NOMO-1 treated with dmso at 0.1 percent for 144 hours (cell line): ENCODE results near the gene PROX1.
"Not testable (repeated sequence)": the region's sequence is repeated elsewhere in the genome, so short reads cannot be mapped to it uniquely, and the experiment has no call there.

Source experiments
- DNase-seq: peaks from one replicate; lab custom pipeline; 2025; ENCODE audit not compliant: unreplicated experiment; lab: John Stamatoyannopoulos, UW

The PROX1 gene

DNA sequence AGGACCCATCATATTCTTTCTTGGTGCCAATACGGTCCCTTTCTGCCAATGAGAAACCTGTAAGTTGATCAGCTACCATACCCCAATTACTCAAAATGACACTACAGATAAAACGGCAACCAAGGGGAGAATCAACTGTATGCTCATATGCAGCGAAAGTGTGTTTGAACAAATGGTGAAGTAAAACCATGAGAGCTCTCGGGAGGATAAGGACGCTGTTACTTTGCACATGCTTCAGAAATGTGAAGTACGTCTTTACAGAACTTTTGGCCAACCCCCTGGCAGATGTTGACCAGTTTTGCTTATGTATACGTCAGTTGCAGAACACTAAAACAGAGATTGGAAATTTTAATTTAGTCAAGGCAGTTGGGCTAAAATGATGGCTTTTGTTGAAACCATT is 79.6 kb downstream of the PROX1 start:
- DNase-seq: no peak

DNA sequence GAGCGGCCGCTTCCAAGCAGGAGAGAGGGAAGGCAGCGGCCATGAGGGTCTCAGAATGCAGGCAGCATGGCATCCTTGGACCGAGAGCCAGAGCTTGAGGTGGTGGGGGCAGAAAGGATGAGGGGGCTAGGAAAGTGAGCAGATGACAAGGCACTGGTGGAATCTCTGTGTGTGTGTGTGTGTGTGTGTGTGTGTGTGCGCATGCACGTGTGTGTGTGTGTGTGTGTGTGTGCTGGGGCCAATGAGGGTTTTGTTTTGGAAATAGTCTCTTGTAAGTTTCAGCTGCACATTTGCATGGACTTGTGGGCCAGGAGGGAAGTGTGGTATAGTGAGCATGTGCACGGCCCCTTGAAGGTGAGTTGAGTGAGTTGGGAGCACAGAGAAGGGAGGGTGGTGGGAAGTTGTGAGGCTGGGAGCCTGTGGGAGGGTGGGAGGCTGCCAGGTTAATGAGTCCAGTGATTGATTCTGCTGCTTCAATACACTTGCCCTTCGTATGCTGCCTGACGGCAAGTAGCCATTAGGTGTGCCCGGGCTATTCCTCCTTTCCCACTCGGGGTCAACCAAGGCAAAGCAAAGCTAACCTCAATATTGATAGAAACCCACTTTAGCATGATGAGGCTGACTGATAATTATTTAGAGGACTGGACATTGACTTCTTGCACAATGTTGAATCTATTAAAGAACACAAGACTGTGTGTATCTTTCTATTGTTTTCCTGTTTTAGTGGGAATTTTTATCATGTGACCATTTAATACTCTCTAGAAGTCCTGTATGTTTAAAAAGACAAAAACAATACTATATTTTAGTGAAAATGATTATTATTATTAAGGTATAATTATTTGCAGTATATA is 80.3 kb downstream of the PROX1 start:
- DNase-seq: no peak

DNA sequence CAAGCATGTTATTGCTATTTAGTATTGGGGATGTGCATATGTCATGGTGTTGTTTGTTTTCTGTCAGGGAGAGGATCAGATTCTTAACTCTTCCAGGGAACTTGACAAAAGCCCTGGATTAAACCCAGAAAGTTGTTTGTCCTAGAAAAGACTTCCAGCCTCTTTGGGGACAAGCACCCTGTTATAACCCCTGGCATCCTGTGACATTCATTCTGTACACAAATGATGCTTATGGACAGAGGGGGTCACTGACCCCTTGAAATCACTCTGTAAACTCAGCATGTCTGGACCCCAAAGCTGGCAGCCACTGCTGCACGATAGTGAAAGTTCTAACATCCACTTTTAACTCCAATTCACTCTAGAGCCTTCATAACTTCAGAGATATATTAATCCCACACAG is 81.2 kb downstream of the PROX1 start:
- no peak for DNase-seq

DNA sequence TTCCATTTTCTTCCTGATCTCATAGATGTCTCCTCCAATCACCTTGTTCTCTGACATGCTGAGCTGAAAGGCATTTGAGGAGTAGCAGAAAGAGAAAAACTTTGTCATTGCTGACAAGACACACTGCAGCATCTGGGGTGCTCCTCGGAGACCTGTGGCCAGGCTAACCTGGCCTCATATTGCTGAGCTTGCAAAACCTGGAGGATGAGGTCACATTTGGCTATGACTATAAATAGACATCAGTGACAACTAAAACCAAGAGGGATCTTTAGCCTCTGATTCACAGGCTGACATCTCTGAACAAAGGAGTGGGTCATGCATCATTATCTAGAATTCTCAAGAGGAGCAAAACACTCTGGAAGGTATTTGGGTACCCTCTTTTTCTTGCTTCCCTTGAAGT is 83.7 kb downstream of the PROX1 start:
- no peak for DNase-seq

DNA sequence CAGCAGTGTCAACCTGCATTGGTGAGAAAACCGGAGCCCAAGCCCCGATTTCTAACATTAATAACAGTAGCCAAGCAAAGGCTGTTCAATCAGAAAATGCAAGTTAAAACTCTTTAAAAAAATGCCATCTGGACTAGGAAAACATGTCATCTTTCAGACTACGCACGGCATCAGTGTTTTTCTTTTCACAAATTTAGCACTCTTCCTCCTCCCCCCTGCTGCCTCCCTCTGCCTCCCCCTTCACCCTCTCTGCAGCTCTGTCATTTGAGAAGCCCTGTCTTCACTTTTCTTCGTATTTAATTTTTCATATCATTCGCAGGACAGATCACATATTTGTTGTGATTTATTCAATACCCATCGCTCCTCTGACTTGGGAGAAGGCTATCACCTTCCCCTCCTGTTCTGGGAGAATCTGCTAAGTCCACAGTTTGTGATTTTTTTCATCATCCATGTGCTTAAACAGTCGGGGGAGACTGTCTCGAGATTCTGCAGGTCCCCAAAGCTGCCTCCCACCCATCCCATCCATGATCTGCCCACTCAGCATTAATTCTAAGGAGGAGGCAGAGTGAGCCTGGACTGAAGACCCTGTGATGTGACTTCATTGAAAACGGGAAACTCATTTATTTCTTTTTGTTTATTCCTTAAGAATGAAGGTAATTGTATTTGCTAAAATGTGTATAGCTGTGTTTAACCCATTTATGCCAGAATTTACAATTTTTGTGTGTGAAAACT is 84.8 kb downstream of the PROX1 start:
- DNase-seq: no peak

DNA sequence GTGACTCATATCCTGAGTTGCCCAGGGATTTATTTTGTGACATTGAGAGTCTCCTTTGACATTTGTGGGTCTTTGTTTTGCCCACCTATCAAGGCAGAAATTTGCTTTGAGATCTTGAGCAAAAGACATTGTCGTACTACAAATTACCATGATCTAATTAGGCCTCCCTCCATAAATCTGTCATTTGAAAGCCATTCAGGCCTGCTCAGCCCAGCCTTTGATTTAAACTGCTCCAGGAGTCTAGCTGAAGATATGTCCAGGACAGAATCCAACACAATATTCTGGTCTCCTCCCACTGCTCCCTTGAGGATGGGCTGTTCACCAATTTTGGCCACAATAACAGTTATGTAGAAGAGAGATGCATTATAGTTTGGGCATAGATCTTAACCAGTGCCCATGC is 86.7 kb downstream of the PROX1 start:
- DNase-seq: no peak

DNA sequence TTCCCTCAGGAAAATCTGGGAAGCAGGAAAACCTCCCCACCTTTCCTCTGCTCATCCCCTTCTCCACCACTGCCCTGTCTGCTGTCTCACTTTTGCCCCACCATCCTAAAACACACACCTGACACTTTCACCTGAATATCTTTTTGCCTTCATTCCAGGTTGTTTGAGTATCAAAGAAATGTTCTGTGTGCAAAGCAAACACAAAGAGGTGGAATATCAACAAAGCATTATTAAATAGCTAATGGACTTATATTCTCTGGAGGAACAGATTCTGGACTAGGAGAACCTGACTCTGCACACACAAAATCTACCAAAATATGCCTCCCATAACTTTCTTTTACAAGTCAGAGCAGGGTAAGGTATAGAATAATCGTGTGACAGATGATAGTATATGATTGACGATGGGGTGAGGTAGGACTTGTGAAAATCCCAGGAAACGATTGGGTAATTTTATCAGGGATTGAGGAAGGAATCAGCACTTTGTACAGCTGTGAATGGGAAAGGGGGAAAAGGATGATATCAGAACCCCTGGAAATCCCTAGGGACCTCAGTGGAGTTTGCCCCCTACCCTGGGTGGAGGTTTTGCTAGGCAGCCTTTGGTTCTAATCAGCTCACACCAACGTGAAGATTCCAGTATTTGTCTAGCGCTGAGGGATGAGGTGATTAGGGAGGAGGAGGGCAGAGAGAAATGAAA is 87.7 kb downstream of the PROX1 start:
- DNase-seq: no peak

DNA sequence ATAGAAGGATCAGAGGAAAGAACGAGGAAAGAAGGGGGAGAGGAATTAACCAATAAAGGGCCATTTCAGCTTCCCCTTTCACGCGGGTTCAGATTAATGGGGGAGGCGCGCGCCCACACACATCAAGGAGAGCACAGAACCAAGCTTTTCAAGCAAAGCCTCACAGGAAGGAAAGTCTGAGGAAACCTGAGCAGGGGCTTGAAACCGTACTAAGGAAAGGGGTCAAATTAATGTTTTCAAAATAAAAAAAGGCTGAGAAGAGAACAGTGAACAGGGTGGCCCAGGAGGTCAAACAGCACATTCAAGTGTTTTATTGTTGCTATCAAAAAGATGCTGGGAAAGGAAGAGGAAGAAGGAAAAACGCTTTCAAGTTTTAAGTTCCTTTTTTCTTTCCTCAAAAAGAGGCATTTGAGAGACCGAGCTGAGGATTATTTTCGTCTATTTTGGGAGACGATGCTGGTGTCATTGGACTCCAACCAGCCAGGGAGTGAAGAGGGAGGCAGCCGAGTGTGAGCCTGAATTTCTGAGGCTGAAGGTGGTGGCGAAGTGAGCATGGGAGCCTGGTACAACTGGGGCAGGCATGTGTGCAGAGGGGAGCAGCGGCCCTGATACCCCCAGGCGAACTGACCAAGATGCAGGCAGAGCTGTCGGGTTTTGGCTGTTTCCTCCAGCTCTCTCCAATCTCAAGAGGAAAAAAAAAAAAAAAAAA is 88.4 kb downstream of the PROX1 start:
- DNase-seq: no peak

DNA sequence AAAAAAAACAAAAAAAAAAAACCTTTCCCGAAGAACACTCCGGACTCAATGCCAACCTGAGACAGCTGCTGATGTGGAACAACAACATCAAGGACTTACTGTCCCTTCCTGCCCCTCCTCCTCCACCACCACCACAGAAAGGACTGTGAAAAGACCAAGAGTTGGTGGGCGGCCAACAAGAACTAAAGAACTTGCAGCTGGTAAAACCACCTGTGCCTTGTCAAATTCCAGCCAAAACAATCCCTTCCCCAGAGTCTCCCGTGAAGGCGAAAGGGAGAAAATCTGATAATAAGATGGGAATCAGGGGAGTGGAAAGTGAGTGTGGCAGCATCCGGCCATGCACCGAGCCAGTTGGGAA is 88.9 kb downstream of the PROX1 start:
- no peak for DNase-seq

DNA sequence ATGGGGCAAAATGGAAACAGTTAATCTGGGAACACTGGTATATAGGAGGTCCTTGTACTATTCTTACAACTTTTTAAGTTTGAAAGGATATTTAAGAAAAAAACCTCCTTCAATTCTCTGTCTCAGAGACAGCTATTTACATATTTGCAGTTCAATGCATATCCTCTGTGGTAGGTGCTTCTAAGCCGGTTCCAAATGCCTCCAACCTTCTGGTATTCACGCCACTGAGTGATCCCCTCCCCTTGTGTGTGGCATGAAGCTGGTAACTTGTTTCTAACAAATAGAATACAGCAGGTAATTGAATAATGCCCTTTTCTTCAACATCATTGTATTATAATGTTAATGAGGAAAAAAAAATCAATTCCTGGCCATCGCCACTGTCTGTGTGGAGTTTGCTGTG is 91.2 kb downstream of the PROX1 start:
- no peak for DNase-seq

DNA sequence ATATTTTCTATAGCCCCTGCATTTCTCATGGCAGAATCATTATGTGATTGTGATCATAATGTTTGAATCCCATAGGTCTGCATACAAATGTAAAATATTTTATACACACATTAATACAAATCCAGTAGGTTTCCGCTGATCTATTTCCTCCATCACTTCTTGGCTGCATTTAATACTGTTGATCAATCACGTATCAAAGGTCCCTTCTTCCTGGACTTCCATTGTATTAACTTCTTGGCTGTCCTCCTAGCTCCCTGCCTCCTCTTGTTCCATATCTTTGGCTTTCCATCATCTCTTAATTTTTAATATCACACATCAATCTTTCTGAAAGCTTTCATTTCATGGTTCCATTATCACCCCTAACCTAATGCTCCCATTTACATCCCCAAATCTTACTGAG is 97.6 kb downstream of the PROX1 start:
- DNase-seq: no peak

DNA sequence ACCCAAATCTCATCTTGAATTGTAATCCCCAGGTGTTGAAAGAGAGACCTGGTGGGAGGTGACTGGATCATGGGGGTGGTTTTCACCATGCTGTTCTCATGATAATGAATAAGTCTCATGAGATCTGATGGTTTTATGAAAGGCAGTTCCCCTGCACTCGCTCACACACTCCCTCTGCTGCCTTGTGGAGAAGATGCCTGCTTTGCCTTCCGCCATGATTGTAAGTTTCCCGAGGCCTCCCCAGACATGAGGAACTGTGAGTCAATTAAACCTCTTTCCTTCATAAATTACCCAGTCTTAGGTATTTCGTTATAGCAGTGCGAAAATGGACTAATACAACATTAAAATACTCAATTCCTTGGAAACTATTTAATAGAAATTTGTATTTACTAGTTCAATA is 99.2 kb downstream of the PROX1 start:
- no peak for DNase-seq

DNA sequence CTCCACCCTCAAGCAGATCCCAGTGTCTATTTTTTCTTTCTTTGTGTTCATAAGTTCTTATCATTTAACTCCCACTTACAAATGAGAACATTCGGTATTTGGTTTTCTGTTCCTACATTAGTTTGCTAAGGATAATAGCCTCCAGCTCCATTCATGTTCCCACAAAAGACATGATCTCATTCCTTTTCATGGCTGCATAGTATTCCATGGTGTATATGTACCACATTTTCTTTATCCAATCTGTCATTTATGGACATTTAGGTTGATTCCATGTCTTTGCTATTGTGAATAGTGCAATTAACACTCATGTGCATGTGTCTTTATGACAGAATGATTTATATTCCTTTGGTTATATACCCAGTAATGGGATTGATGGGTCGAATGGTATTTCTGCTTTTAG is 101.2 kb downstream of the PROX1 start:
- not testable (repeated sequence) for DNase-seq
